GM20000 (cell line): ENCODE data around the gene ZNF277.

Experiments used
- DNase-seq: peaks from one replicate; pipeline ENCODE4 v3.0.0; 2012; ENCODE audit warnings: low spot score
- TF ChIP-seq, protein P1 (sequence below): IDR thresholded peaks from 2 replicates; pipeline ENCODE4 v1.5.1; 2012; ENCODE audit warnings: mild to moderate bottlenecking, control low read depth; ENCODE audit errors: extremely low read depth, missing control alignments

The ZNF277 gene

DNA sequence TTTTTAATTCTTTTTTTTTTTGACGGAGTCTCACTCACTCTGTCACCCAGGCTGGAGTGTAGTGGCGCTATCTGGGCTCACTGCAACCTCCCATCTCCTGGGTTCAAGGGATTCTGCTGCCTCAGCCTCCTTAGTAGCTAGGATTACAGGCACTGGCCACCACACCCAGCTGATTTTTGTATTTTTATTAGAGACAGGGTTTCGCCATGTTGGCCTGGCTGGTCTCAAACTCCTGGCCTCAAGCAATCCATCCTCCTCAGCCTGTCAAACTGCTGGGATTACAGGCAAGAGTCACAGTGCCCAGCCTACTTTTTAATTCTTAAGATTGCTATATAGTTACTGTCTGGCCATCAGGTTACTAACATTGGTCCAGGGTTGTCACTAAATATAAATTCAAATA, 59.6 kb downstream of the ZNF277 start:
- TF ChIP-seq, protein P1, sequence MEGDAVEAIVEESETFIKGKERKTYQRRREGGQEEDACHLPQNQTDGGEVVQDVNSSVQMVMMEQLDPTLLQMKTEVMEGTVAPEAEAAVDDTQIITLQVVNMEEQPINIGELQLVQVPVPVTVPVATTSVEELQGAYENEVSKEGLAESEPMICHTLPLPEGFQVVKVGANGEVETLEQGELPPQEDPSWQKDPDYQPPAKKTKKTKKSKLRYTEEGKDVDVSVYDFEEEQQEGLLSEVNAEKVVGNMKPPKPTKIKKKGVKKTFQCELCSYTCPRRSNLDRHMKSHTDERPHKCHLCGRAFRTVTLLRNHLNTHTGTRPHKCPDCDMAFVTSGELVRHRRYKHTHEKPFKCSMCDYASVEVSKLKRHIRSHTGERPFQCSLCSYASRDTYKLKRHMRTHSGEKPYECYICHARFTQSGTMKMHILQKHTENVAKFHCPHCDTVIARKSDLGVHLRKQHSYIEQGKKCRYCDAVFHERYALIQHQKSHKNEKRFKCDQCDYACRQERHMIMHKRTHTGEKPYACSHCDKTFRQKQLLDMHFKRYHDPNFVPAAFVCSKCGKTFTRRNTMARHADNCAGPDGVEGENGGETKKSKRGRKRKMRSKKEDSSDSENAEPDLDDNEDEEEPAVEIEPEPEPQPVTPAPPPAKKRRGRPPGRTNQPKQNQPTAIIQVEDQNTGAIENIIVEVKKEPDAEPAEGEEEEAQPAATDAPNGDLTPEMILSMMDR = no peak
- no peak for DNase-seq

GRCh38 chr7:112266595-112267270, 60.2 kb downstream of the ZNF277 start:
- DNase-seq = no peak
- TF ChIP-seq, protein P1 = no peak

DNA sequence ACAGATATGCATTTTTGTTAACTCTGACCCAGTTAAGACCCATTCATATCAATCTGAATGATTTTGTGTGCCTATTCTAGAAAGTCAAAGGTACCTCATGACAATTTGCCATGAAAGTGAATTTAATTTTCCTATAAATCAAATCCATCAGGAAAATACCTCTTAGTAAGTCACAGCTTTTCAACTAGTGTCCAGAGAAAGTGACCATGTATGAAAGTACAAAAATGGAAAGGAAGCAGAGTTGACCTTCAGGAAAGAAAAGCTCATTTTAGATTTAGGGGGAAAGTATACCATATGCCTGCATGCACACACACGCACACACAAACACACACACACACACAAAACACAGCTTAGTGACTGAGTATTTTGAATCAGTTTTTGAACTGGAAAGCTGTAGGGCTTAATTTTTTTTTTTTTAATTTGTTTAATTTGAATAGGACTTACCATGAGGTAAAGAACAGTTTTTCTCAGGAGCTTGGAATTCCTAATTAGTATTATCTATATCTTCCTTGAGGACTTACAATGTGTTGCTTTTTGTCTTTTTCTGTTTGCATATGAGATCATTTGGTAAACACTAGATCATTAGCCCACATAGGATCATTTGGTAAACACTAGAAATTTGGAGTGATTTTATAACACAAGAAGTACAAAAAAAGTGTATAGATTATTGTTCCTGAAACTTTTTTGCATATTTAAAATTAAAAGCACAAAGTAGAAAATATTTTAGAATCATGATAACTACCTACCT, 61.6 kb downstream of the ZNF277 start:
- TF ChIP-seq, protein P1 = no peak
- DNase-seq = no peak

- DNase-seq = no peak
- TF ChIP-seq, protein P1 = no peak
Observed at GRCh38 chr7:112271162-112271561, 64.7 kb downstream of the ZNF277 start.

GRCh38 chr7:112272921-112273561, 66.5 kb downstream of the ZNF277 start:
- TF ChIP-seq, protein P1 = no peak
- DNase-seq = no peak

GRCh38 chr7:112279042-112279441, 72.5 kb downstream of the ZNF277 start:
- DNase-seq = no peak
- TF ChIP-seq, protein P1 = no peak

DNA sequence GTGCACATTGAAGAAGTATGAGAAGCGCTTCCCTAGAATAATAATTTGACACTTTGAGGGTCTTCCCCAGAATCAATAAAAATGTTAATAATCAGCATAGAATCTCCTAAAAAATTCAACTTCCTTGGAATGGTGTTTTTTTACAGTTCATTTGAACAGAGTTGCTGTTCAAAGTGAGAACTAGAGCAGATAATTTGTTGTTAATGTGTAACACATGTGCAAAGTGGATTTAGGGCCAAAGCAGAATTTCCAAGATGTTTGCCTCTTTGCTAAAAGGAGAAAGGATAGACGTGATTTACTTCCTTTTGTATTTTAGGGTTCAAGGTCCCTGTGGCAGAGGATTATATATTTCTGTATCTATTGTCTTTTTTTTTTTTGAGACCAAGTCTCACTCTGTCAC, 73.8 kb downstream of the ZNF277 start:
- no peak for DNase-seq

More for the DNA sequence above, 73.8 kb downstream of the ZNF277 start:
- TF ChIP-seq, protein P1 = no peak
